MG63 (cell line): ENCODE measurements around the gene TFE3. TPM values are rescaled to one million over a fixed set of nuclear protein-coding genes. Genes with fewer than 3 reads are reported as not detected.

Experiments
- DNase-seq: peaks from one replicate; pipeline ENCODE4 v3.0.0-alpha.2; 2020
- H3K27me3 ChIP-seq: fragments of 250-450 bp; sonication (Bioruptor Pico); 2 replicates; pipeline ENCODE4 v1.5.1; 2020; ENCODE audit warnings: mild to moderate bottlenecking, moderate library complexity
- H3K36me3 ChIP-seq: fragments of 250-450 bp; sonication (Bioruptor Pico); 2 replicates; pipeline ENCODE4 v1.5.1; 2020; ENCODE audit warnings: mild to moderate bottlenecking, moderate library complexity
- H3K4me3 ChIP-seq: fragments of 250-450 bp; sonication (Bioruptor Pico); 2 replicates; pipeline ENCODE4 v1.5.1; 2020; ENCODE audit warnings: mild to moderate bottlenecking, moderate library complexity
- H3K9me3 ChIP-seq: fragments of 250-450 bp; sonication (Bioruptor Pico); 2 replicates; pipeline ENCODE4 v1.5.1; 2020; ENCODE audit warnings: mild to moderate bottlenecking, moderate library complexity
- total RNA-seq: library from RNA; depleted of rRNA; stranded (reverse); fragments of >200 nt; shearing (Covaris generic); gene quantifications from 2 replicates; pipeline ENCODE4 v1.2.3, GENCODE V29; 2014; ENCODE audit warnings: low replicate concordance

TFE3 gene
- total RNA-seq, 1 experiment from 2014 or later, result 49.3 TPM

DNA sequence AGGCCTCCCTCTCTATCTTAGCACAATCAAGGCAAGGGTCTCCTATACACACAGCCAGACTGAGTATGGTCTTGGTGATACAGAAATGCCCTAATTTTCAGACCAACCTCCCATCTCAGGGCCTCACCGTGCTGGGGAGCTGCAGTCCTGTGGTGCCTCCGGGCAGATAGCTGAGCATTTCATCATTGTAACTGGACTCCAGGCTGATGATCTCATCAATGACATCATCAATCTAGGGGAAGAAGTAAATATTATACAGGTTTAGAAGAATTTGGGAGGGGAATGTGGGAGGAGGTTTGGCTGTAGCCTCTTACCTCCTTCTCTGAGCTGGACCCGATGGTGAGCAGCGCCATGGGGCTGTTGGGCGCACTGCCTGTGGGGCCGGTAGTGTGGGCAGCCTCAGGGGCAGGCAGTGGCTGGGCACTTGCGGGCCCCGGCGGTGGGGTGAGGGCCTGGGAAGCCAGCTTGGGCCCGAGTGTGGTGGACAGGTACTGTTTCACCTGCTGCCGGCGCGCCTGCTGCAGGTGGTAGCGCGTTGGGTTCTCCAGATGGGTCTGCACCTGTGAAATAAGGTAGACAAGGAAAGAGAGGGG is 5.2 kb downstream of the TFE3 start:
- Histone ChIP-seq H3K27me3 (no peaks in the 10 kb centered on the region), H3K36me3 (peaks cover 41% of the 10 kb centered on the region)

GRCh38 chrX:49030283-49030682 is 12.9 kb downstream of the TFE3 start:
- H3K27me3 ChIP-seq, result no peaks in the 10 kb centered on the region
- H3K4me3 ChIP-seq, result no peak overlapping the region
- no peaks in the 10 kb centered on the region for H3K9me3 ChIP-seq
- no peak for DNase-seq
- H3K36me3 ChIP-seq, result peaks cover 15% of the 10 kb centered on the region

More for the DNA sequence above, 5.2 kb downstream of the TFE3 start:
- H3K4me3 ChIP-seq, result no peak overlapping the region
- DNase-seq, result no peak
- no peaks in the 10 kb centered on the region for H3K9me3 ChIP-seq

DNA sequence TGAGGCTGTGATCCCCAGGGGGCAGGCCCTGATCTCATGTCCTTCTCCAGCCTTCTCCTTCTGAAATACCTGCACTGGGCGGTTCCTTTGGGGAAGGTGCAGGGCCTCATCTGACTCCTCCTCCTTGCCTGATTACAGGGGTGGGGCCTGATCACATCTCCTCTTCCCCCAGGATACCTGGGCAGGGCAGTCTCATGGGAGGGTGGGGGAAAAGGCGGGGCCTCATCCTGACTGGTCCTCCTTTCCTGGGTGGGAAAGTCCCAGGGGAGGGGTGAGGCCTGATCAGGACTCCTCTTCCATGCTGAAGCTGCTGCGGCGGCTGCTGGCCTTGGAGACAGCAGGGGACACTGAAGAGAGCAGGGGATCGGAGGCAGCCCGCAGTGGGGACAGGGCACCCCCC is 13.3 kb downstream of the TFE3 start:
- no peak for DNase-seq
- Histone ChIP-seq H3K9me3 (no peaks in the 10 kb centered on the region), H3K27me3 (no peaks in the 10 kb centered on the region), H3K36me3 (peaks cover 15% of the 10 kb centered on the region), H3K4me3 (no peak overlapping the region)

DNA sequence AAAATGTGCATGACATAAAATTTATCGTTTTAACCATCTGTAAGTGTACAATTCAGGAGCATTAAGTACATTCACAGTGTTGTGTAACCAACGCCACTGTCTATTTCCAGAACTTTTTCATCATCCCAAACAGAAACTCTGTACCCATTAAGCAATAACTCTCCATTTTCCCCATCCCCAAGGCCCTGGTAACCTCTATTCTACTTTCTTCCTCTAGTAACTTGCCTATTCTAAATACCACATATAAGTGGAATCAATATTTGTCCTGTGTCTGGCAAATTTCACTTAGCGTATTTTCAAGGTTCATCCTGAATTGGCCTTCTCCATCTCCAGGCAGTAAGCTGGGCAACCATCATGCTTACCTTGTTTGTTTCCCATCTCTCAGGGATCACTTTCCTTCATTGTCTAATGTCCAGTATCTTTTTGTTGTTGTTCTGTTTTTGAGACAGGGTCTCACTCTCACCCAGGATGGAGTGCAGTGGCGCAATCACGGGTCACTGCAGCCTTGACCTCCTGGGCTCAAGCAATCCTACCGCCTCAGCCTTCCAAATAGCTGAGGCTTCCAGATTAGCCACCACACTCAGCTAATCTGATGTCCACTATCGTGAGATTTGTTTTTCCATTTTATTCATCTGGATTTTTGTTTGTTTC is 23.4 kb downstream of the TFE3 start:
- no peaks in the 10 kb centered on the region for H3K9me3 ChIP-seq
- no peaks in the 10 kb centered on the region for H3K36me3 ChIP-seq
- no peak overlapping the region for H3K4me3 ChIP-seq
- DNase-seq, result no peak
- no peaks in the 10 kb centered on the region for H3K27me3 ChIP-seq

- H3K36me3 ChIP-seq, result no peaks in the 10 kb centered on the region
- no peak overlapping the region for H3K4me3 ChIP-seq
- DNase-seq, result no peak
- H3K9me3 ChIP-seq, result no peaks in the 10 kb centered on the region
- no peaks in the 10 kb centered on the region for H3K27me3 ChIP-seq
Observed at GRCh38 chrX:49019050-49019449, 24.1 kb downstream of the TFE3 start.

GRCh38 chrX:49003696-49004095 is 39.5 kb downstream of the TFE3 start:
- no peaks in the 10 kb centered on the region for H3K36me3 ChIP-seq
- H3K4me3 ChIP-seq, result no peak overlapping the region
- no peaks in the 10 kb centered on the region for H3K27me3 ChIP-seq
- no peak for DNase-seq
- no peaks in the 10 kb centered on the region for H3K9me3 ChIP-seq

GRCh38 chrX:49002091-49002935 is 40.8 kb downstream of the TFE3 start, which contains the start of gene GRIPAP1:
TSS of gene GRIPAP1 (minus strand) at chrX:49002264. CDS start at chrX:49002229, 35 bp downstream.
- Histone ChIP-seq H3K9me3 (no peaks in the 10 kb centered on the region), H3K4me3 (peak within 1 kb of the TSS; percentile 81), H3K36me3 (no peaks in the 10 kb centered on the region), H3K27me3 (no peaks in the 10 kb centered on the region)
- DNase-seq, result peak; percentile 62

DNA sequence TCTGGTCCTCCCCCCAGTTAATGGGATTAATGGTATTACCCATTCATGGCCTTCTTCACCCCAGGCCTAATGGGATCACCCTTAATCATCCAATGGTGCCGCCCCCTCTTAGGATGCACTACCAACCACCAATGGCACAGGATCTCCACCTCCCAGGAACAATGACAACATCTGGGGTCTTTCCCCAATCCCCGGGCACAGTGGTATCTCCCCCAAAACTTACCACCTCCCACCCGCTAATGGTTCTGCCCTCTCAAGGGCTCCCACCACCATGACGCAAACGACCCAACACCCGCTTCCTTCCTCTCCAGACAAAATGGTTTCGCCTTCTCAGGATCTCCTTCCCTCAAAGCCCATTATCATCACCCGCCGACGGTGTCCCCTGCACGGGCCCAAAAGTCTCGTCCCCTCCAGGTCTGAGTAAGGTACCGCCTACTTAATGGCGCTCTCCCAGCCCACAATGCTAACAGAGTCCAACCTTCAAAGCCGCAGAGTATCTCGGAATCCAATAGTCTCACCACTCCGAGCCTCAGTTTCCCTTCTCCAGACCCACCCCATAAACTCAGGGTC is 41.6 kb downstream of the TFE3 start:
- Histone ChIP-seq H3K27me3 (no peaks in the 10 kb centered on the region), H3K36me3 (no peaks in the 10 kb centered on the region), H3K9me3 (no peaks in the 10 kb centered on the region), H3K4me3 (peak overlapping the region; percentile 81)
- DNase-seq, result peak; percentile 17

- H3K27me3 ChIP-seq, result no peaks in the 10 kb centered on the region
- DNase-seq, result no peak
- no peak overlapping the region for H3K4me3 ChIP-seq
Observed at GRCh38 chrX:49000636-49001035, 42.5 kb downstream of the TFE3 start.

GRCh38 chrX:48999030-48999429 is 44.1 kb downstream of the TFE3 start:
- no peak for DNase-seq
- Histone ChIP-seq H3K27me3 (no peaks in the 10 kb centered on the region), H3K4me3 (no peak overlapping the region), H3K9me3 (no peaks in the 10 kb centered on the region), H3K36me3 (no peaks in the 10 kb centered on the region)

More at GRCh38 chrX:49000636-49001035, 42.5 kb downstream of the TFE3 start:
- H3K9me3 ChIP-seq, result no peaks in the 10 kb centered on the region
- no peaks in the 10 kb centered on the region for H3K36me3 ChIP-seq

DNA sequence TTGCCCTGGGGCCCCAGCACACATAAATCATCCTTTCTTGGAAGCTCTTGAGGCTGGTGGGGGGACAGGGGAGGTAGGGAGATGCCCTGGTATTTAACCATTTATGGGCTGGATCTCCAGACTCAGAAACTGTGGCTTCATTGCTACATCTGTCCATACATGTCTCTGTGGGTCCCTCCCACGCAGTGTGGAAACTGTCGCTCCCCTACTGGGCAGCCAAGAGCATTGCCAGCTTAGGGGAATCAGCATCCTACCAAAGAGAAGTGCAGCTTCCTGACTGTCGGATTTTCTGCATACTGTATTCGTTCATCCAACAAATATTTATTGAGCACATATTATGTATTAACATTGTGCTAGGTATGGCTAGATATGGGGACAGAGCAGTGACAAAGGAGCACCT is 44.8 kb downstream of the TFE3 start:
- no peaks in the 10 kb centered on the region for H3K9me3 ChIP-seq
- H3K4me3 ChIP-seq, result no peak overlapping the region
- no peaks in the 10 kb centered on the region for H3K36me3 ChIP-seq
- DNase-seq, result no peak
- H3K27me3 ChIP-seq, result no peaks in the 10 kb centered on the region

- no peak overlapping the region for H3K4me3 ChIP-seq
- H3K36me3 ChIP-seq, result no peaks in the 10 kb centered on the region
- DNase-seq, result no peak
- H3K9me3 ChIP-seq, result no peaks in the 10 kb centered on the region
- no peaks in the 10 kb centered on the region for H3K27me3 ChIP-seq
Observed at GRCh38 chrX:48997865-48998264, 45.3 kb downstream of the TFE3 start.

- H3K27me3 ChIP-seq, result no peaks in the 10 kb centered on the region
- no peaks in the 10 kb centered on the region for H3K36me3 ChIP-seq
- H3K4me3 ChIP-seq, result no peak overlapping the region
- no peaks in the 10 kb centered on the region for H3K9me3 ChIP-seq
- DNase-seq, result no peak
Observed at GRCh38 chrX:48997455-48997854, 45.7 kb downstream of the TFE3 start.

- Histone ChIP-seq H3K36me3 (no peaks in the 10 kb centered on the region), H3K27me3 (no peaks in the 10 kb centered on the region), H3K4me3 (no peak overlapping the region), H3K9me3 (no peaks in the 10 kb centered on the region)
- DNase-seq, result no peak
Observed at GRCh38 chrX:48996969-48997368, 46.2 kb downstream of the TFE3 start.

GRCh38 chrX:48992341-48992740 is 50.8 kb downstream of the TFE3 start:
- H3K27me3 ChIP-seq, result no peaks in the 10 kb centered on the region
- H3K36me3 ChIP-seq, result no peaks in the 10 kb centered on the region
- DNase-seq, result no peak
- H3K4me3 ChIP-seq, result no peak overlapping the region
- no peaks in the 10 kb centered on the region for H3K9me3 ChIP-seq

- Histone ChIP-seq H3K9me3 (no peaks in the 10 kb centered on the region), H3K36me3 (no peaks in the 10 kb centered on the region), H3K4me3 (no peak overlapping the region), H3K27me3 (no peaks in the 10 kb centered on the region)
- DNase-seq, result no peak
Observed at GRCh38 chrX:48989483-48989882, 53.7 kb downstream of the TFE3 start.

- no peak for DNase-seq
- Histone ChIP-seq H3K4me3 (no peak overlapping the region), H3K9me3 (no peaks in the 10 kb centered on the region), H3K36me3 (no peaks in the 10 kb centered on the region), H3K27me3 (no peaks in the 10 kb centered on the region)
Observed at GRCh38 chrX:48983896-48984295, 59.3 kb downstream of the TFE3 start.
